Breast epithelium (tissue), 3 donors: ENCODE data around the gene F2RL3.

Source experiments
- CTCF ChIP-seq, 3 donors: fragments of 450-650 bp; IDR thresholded peaks; one replicate each; pipeline ENCODE4 v1.5.1; 2016 to 2017; ENCODE audit warnings: antibody characterized with exemption in 3 of 3, mild to moderate bottlenecking in 3 of 3, moderate library complexity in 3 of 3
- POLR2A ChIP-seq: fragments of 450-650 bp; IDR thresholded peaks from one replicate; pipeline ENCODE4 v1.6.1; 2016; ENCODE audit warnings: antibody characterized with exemption, mild to moderate bottlenecking, moderate library complexity
- POLR2AphosphoS5 ChIP-seq, 3 donors: sonication (generic); formaldehyde crosslinking; IDR thresholded peaks; one replicate each; pipeline ENCODE4 v1.6.1; 2017; ENCODE audit warnings: antibody characterized with exemption in 3 of 3

GRCh38 chr19:16936901-16937300 is 48.1 kb downstream of the F2RL3 start:
- TF ChIP-seq CTCF (IDR thresholded peaks at IDR 0.05) (no peak), POLR2AphosphoS5 (IDR thresholded peaks at IDR 0.05) (no peak), POLR2A (no peak)
